ENCODE results near the gene TH. TPM values are rescaled to one million over a fixed set of nuclear protein-coding genes. Genes with fewer than 3 reads are reported as not detected.

The TH gene
- total RNA-seq, 1 donor from 2014 or later: not detected

DNA sequence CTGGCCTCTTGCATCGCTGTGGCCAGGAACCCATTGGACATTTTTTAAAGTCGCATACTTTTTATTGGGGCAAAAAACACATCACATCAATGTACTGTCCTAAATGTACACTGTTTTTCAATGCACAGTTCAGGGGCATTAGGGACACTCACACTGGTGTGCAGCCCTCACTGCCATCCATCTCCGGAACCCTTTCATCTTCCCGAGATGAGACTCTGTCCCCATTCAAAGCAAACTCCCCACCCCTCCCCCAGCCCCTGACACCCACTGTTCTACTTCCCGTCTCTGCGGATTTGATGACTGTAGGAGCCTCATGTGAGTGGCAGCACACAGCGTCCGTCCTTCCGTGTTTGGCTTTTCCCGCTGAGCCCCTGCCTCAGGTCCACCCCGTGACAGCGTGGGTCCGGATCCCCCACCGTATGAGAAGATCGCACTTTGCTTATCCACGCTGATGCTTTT is 41.8 kb upstream of the TH start:
- peak overlapping the region; percentile 69 for H3K27ac Mint-ChIP-seq
- intact Hi-C loops (cut with micrococcal nuclease): no loop called here
- H3K4me1 Mint-ChIP-seq (ENCODE audit: low read depth): peaks cover 3% of the 10 kb centered on the region
- no peaks in the 10 kb centered on the region for H3K27me3 Mint-ChIP-seq (ENCODE audit: low read depth)
- H3K9me3 Mint-ChIP-seq: no peaks in the 10 kb centered on the region
- no peak for DNase-seq (ENCODE audit: low spot score)
- H3K4me3 Mint-ChIP-seq (ENCODE audit: low read depth): peak overlapping the region; percentile 13
- no peaks in the 10 kb centered on the region for H3K36me3 Mint-ChIP-seq (ENCODE audit: low read depth)

DNA sequence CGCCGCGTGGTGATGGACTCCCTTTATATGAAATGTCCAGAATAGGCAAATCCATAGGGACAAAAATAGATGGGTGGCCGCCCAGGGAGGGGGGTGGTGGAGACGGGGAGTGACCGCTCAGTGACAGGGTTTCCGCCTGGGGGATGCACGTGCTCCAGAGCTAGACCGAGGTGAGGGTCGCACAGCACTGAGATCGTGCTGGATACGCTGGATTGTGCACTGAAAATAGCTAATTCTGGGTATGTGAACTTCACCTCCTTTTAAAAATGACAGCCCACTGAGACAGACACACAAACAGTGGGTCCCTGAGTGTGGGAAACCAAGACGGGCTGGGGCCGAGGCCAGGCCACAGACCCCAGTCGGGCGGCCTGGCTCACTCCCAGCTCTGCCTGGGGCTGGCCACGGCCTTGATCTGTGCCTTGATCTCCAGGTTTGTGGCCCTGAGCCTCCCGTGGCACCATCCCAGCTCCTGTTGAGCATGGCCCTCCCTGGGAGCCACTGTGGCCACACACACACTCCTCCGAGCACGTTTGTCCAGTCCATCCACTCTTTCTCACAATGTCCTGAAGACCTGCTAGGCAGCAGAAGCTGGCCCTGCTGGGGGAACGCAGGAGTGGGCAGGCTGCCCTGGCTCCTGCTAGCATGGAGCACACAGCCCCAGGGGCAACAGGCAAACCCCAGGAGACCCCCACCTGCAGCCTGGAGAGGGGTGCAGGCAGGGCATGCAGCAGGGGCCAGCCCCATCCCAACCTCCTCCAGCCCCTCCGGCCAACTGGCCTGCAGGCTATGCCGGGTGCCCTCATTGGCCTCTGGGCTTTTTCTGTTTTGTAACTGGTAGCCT is 41.0 kb upstream of the TH start:
- Mint-ChIP-seq H3K4me3 (ENCODE audit: low read depth) (no peak overlapping the region), H3K4me1 (ENCODE audit: low read depth) (peaks cover 3% of the 10 kb centered on the region), H3K36me3 (ENCODE audit: low read depth) (no peaks in the 10 kb centered on the region), H3K27ac (no peak overlapping the region), H3K27me3 (ENCODE audit: low read depth) (no peaks in the 10 kb centered on the region), H3K9me3 (no peaks in the 10 kb centered on the region)
- intact Hi-C loops (cut with micrococcal nuclease): no loop called here
- DNase-seq (ENCODE audit: low spot score): no peak

DNA sequence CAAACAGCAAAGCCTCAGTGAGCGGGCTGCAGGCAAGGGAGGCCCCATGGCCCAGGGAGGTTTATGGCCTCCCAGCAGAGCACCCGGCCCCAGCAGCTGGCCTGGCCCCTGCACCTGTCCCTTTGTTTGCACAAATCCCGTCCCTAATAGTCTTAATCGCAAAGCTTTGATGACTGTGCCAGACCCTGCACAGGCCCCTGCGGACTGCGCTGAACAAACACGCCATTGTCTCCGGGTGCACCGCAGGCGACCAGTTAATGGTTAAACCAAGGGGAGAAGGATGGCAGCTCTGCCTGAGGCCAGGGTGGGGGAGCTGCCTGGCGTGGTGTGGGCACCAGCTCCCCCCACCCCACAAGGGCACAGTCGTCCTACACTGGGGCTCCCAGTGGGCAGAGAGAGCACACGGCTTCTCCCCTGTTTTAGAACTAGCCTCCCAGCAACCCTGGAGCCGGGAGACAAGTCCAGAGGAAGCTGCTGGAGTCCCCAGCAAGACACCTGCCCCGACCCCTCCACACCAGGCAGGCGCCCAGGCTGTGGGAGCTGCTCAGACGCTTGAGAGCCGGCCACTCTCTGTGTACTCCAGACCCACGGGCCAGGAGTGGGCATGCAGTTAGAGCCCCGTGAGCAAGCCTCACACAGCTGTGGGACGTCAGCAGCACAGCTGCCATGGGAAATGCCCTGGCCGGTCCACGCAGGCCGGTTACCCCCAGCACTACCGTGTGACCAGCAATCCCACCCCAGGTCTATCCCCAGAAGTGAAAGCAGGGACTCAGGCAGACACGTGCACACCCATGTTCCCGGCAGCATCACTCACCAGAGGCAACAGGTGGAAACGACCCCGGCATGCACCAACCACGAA is 39.7 kb upstream of the TH start:
- no peaks in the 10 kb centered on the region for H3K27me3 Mint-ChIP-seq (ENCODE audit: low read depth)
- no peak overlapping the region for H3K27ac Mint-ChIP-seq
- DNase-seq (ENCODE audit: low spot score): no peak
- H3K4me1 Mint-ChIP-seq (ENCODE audit: low read depth): peaks cover 3% of the 10 kb centered on the region
- intact Hi-C loops (cut with micrococcal nuclease): no loop called here
- H3K9me3 Mint-ChIP-seq: no peaks in the 10 kb centered on the region
- H3K4me3 Mint-ChIP-seq (ENCODE audit: low read depth): no peak overlapping the region
- no peaks in the 10 kb centered on the region for H3K36me3 Mint-ChIP-seq (ENCODE audit: low read depth)

DNA sequence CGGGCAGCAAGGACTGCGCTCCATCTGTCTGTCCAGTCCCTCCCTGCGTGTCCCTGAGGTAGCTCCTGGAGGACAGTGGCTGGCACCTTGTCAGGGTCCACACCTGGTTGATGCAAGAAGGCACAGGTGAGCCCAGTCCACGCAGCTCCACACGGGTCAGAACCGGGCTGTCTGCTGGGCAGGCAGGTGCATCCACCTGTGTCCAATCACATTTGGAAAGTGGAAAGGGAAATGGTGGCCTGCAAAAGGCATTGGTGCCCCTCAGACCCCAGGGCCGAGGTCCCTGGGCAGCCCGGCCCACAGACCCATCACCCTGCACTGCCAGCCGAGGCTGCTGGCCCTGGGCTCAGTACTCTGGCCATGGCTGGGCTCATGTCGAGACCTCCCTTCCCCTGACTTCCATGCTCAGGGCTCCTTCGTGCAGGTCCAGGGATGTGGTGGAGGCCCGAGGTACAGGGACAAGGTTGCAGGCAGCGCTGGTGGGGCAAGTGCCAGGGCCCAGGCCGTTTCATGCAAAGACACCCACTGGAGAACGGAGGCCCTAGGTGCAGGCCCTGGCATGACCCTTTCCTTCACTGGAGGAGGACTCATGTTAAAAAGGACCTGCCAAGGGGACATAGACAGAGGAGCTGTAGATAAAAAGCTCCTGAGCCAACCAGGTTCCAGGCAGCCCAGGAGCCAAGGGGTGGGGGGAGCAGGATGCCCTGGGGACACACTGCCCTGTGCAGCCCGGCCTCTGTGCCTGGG is 38.9 kb upstream of the TH start:
- intact Hi-C loops (cut with micrococcal nuclease): no loop called here
- Mint-ChIP-seq H3K9me3 (no peaks in the 10 kb centered on the region), H3K27ac (no peak overlapping the region), H3K36me3 (ENCODE audit: low read depth) (no peaks in the 10 kb centered on the region), H3K4me3 (ENCODE audit: low read depth) (no peak overlapping the region), H3K27me3 (ENCODE audit: low read depth) (no peaks in the 10 kb centered on the region), H3K4me1 (ENCODE audit: low read depth) (peaks cover 3% of the 10 kb centered on the region)
- no peak for DNase-seq (ENCODE audit: low spot score)

DNA sequence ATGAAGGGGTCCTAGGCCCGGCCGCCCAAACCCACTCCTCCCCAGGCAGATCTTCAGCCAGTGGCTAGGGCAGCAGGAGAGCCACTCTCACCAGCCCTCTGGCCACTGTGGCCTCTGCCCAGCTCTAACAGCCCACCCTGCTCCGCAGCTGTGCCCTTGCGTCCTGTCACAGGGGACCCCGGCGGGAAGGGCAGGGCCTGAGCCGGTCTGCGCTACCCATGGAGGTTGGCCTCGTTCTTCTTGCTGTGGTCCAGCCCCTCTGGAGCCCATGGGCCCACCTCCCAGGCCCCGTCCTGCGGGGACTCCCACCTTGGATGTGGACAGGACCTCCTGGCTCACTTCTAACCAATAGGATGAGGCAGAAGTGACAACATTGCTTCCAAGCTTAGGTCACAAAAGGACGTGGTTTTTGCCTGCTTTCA is 38.3 kb upstream of the TH start:
- Mint-ChIP-seq H3K4me1 (ENCODE audit: low read depth) (peaks cover 3% of the 10 kb centered on the region), H3K36me3 (ENCODE audit: low read depth) (no peaks in the 10 kb centered on the region), H3K9me3 (no peaks in the 10 kb centered on the region), H3K4me3 (ENCODE audit: low read depth) (no peak overlapping the region), H3K27ac (no peak overlapping the region), H3K27me3 (ENCODE audit: low read depth) (no peaks in the 10 kb centered on the region)
- intact Hi-C loops (cut with micrococcal nuclease): no loop called here
- DNase-seq (ENCODE audit: low spot score): no peak

DNA sequence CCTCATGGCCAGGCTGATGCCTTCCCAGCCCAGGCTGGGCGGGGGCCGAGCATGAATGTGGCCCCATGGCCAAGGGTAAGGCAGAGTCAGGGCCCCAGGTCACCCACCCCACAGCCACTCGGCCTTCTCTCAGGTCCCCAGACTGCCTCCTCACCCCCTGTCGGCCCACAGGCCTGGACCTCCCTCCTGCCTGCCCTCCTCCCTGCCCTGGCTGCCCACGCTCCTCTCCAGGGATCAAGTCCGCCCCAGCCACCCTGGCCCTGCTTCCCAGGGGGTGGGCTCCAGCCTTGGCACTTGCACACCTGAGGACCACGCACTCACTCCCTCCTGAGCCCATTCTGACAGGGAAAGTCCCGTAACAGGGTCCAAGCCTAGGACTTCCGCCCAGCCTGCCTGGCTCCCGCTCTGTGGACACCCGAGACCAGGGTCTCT is 37.8 kb upstream of the TH start:
- Mint-ChIP-seq H3K27ac (no peak overlapping the region), H3K4me1 (ENCODE audit: low read depth) (peaks cover 3% of the 10 kb centered on the region), H3K27me3 (ENCODE audit: low read depth) (no peaks in the 10 kb centered on the region), H3K36me3 (ENCODE audit: low read depth) (no peaks in the 10 kb centered on the region), H3K4me3 (ENCODE audit: low read depth) (no peak overlapping the region), H3K9me3 (no peaks in the 10 kb centered on the region)
- intact Hi-C loops (cut with micrococcal nuclease): no loop called here
- no peak for DNase-seq (ENCODE audit: low spot score)

DNA sequence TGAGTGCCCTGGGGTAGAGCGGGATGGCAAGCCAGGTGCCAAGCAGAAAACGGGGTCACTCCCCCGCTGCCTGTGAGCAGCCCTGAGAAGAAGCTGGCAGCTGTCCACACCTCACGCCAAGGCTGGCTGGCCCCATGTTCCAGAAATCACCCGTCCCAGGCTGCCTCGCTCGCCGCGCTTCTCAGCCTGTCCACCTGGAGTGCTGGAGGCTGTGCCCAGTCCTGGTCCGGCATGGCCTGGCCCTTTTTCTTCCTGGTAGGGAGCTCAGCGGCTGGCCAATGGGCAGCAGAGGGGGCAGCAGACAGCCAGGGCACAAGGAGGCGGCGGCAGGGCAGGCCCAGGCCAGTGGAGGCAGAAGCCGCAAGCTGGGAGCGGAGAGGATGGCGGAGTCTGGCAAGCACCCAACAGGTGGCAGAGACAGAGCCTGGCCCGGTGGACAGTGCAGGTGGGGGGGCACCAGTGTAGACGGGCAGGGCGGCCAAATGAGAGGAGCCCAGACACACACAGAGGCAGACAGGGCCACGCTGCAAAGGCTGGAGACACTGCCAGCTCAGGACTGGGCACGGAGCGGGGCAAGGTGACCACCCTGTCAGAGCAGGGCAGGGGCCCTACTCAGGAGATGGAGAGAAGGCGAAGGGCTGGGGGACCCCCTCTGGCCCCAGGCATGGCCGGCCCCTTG is 37.2 kb upstream of the TH start:
- DNase-seq (ENCODE audit: low spot score): no peak
- Mint-ChIP-seq H3K36me3 (ENCODE audit: low read depth) (no peaks in the 10 kb centered on the region), H3K4me3 (ENCODE audit: low read depth) (no peak overlapping the region), H3K9me3 (no peaks in the 10 kb centered on the region), H3K27me3 (ENCODE audit: low read depth) (no peaks in the 10 kb centered on the region), H3K27ac (no peak overlapping the region), H3K4me1 (ENCODE audit: low read depth) (peaks cover 3% of the 10 kb centered on the region)
- intact Hi-C loops (cut with micrococcal nuclease): no loop called here

DNA sequence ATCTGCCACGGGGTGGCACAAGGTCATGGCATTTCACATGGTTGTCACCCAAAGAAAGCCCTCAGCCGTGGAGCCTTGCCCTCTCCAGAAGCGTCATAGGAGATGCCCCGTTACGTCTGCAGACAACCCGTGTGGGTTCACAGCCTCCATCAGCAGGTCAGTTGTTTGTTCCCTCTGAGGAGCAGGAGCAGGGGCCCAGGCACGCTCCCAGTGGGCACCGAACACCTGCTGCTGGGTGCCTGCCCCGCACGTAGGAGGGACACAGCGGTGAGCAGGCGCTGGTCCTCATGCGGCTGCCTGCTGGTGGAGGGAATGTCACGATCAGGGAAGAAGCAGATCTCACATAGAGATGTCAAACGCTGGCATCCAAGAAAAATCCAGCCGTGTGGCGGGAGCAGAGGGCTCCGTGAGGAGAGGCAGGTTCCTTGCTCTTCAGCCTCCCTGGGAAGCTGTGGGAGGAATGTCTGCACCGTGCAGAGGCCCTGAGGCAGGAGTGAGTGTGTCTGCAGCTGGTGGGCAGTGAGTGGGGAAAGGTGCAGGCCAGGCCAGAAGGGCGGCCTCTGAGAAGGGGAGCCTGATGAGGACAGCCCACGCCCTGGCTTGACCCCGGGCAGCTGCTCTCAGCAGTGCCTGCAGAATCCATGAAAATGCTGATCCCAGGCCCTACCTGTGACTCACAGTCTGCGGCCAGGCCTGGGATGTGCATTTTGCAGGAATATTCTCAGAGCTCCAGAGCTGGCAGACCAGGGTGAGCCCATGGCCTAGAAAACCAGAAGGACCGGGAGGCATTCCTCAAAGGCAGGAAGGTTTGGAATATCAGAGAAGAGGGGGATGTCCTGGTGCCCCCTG is 36.4 kb upstream of the TH start:
- H3K9me3 Mint-ChIP-seq: no peaks in the 10 kb centered on the region
- H3K4me3 Mint-ChIP-seq (ENCODE audit: low read depth): no peak overlapping the region
- no peaks in the 10 kb centered on the region for H3K36me3 Mint-ChIP-seq (ENCODE audit: low read depth)
- intact Hi-C loops (cut with micrococcal nuclease): no loop called here
- H3K4me1 Mint-ChIP-seq (ENCODE audit: low read depth): no peaks in the 10 kb centered on the region
- DNase-seq (ENCODE audit: low spot score): no peak
- no peaks in the 10 kb centered on the region for H3K27me3 Mint-ChIP-seq (ENCODE audit: low read depth)
- no peak overlapping the region for H3K27ac Mint-ChIP-seq

DNA sequence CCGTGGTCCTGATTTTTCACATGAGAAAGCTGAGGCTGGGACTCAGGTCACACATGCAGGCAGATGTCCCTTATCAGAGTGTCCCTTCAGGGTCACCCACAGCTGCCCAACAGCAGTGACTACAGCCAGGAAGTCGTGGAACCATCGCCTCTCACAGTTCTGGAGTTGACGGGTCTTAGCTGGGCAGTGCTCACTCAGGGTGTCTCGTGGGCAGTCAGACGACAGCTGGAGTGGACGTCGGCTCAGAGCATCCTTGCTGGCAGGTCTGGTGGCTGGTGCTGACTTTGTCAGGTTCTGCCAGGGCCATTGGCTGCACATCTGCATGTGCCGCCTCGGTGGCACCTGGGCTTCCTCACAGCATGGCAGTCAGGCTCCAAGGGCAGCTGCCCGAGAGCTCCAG is 35.6 kb upstream of the TH start:
- Mint-ChIP-seq H3K27me3 (ENCODE audit: low read depth) (no peaks in the 10 kb centered on the region), H3K9me3 (no peaks in the 10 kb centered on the region), H3K4me1 (ENCODE audit: low read depth) (no peaks in the 10 kb centered on the region), H3K36me3 (ENCODE audit: low read depth) (no peaks in the 10 kb centered on the region), H3K4me3 (ENCODE audit: low read depth) (no peak overlapping the region), H3K27ac (no peak overlapping the region)
- intact Hi-C loops (cut with micrococcal nuclease): no loop called here
- DNase-seq (ENCODE audit: low spot score): no peak

DNA sequence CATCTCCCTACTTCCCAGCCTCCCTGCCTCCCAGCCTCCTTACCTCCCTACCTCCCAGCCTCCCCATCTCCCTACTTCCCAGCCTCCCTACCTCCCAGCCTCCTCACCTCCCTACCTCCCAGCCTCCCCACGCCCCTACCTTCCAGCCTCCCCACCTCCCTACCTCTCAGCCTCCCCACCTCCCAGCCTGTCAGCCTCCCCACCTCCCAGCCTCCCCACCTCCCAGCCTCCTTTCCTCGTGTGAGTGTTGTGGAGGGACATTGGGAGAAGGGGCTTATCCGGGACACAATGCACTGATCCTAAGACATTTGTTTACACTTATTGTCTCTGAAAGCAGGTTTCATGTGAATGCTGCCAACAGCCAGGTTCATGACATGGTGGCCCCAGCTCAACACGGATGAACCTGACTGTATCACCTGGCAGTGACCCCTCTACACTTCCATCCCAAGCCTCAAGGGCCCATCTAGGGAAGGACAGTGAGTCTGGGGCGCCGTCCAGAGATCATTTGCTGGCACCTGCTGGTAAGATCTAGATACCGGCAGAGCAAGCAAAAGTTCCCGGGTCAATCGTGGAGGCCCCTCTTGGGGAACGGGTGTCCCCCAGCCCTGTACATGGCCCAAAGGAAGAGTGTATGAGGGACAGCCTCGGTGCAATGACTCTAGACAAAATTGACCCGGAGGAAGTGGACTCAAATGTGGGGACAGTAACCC is 34.5 kb upstream of the TH start:
- no peak overlapping the region for H3K4me3 Mint-ChIP-seq (ENCODE audit: low read depth)
- no peaks in the 10 kb centered on the region for H3K4me1 Mint-ChIP-seq (ENCODE audit: low read depth)
- intact Hi-C loops (cut with micrococcal nuclease): no loop called here
- no peaks in the 10 kb centered on the region for H3K27me3 Mint-ChIP-seq (ENCODE audit: low read depth)
- no peaks in the 10 kb centered on the region for H3K36me3 Mint-ChIP-seq (ENCODE audit: low read depth)
- no peak for DNase-seq (ENCODE audit: low spot score)
- H3K27ac Mint-ChIP-seq: no peak overlapping the region
- H3K9me3 Mint-ChIP-seq: no peaks in the 10 kb centered on the region

DNA sequence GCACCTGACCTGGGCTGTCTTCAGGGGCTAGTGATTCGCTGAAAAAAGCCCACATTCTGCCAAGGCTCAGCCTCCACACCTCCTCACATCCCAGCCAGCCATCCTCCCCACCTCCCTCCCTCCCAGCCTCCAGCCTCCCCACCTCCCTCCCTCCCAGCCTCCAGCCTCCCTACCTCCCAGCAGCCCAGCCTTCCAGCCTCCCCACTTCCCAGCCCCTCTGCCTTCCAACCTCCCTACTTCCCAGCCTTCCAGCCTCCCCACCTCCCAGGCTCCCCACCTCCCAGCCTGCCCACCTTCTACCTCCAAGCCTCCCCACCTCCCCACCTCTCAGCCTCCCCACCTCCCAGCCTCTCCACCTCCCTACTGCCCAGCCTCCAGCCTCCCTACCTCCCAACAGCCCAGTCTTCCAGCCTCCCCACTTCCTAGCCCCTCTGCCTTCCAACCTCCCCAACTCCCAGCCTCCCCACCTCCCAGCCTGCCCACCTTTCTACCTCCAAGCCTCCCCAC is 33.7 kb upstream of the TH start:
- Mint-ChIP-seq H3K27ac (no peak overlapping the region), H3K4me3 (ENCODE audit: low read depth) (no peak overlapping the region), H3K27me3 (ENCODE audit: low read depth) (no peaks in the 10 kb centered on the region), H3K9me3 (no peaks in the 10 kb centered on the region), H3K4me1 (ENCODE audit: low read depth) (no peaks in the 10 kb centered on the region), H3K36me3 (ENCODE audit: low read depth) (no peaks in the 10 kb centered on the region)
- intact Hi-C loops (cut with micrococcal nuclease): no loop called here
- DNase-seq (ENCODE audit: low spot score): no peak

Measured in activated T-helper 2 cell treated with anti-CD3 and anti-CD28 coated beads, Interferon-gamma antibody, Interleukin-2, Interleukin-4, amounts not matched to agents 10 μg/mL and 5 μg/mL and 100 μg/mL, durations not matched to agents 14 hours and 24 hours and 36 hours (primary cell).